DMS79 treated with DMSO at 0.1 percent for 48 hours (cell line): ENCODE measurements around the gene EMCN.
"Not testable (repeated sequence)": the region's sequence is repeated elsewhere in the genome, so short reads cannot be mapped to it uniquely, and the experiment has no call there.

Experiments
- DNase-seq: peaks from one replicate; lab custom pipeline; 2025; lab: John Stamatoyannopoulos, UW

The EMCN gene, protein sequence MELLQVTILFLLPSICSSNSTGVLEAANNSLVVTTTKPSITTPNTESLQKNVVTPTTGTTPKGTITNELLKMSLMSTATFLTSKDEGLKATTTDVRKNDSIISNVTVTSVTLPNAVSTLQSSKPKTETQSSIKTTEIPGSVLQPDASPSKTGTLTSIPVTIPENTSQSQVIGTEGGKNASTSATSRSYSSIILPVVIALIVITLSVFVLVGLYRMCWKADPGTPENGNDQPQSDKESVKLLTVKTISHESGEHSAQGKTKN

DNA sequence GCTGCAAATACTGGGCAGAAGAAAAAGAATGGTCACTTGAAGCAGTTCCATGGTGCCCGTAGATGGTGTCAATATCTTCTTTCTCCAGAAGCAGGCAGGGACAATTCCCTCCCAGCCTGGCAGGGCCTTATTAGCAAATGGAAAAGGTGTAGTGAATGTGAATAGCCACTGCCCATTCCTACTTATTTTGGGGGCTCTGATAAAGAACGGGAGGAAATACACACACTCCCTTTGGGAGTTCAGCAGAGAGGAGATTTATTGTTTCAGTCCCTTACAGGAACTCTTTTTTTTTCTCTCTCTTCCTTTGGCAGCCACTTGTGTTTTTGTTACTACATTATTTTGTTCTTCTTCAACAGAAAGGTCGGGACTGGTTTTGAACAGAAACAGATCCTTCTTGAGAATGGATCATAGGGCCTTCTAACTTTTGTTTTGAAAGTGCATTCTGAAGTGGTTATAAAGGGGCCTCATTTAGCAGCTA lies at the start of gene EMCN:
Gene EMCN (minus strand): TSS at position 159 of the 478 bp plus-strand sequence. CDS start 108 bp downstream, at position 51.
- no peak for DNase-seq

DNA sequence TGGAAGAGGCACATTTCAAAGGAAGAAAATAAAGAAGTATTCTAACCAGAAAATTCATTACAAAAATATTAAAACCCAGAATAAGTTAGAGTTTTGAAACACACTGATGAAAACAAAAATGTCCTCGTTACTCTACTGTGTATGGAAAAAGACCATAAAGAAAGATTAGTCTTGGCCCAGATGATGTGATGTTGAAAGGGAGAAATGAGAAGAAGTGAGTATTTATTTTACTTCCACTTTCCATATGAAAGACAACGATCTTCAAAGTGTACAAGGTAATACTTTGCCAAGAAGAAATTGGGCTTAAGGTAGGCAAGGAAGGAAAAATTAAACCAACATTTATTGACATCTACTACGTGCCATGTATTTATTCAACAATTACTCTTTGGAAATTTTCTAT lies 48.6 kb upstream of the EMCN start:
- no peak for DNase-seq

DNA sequence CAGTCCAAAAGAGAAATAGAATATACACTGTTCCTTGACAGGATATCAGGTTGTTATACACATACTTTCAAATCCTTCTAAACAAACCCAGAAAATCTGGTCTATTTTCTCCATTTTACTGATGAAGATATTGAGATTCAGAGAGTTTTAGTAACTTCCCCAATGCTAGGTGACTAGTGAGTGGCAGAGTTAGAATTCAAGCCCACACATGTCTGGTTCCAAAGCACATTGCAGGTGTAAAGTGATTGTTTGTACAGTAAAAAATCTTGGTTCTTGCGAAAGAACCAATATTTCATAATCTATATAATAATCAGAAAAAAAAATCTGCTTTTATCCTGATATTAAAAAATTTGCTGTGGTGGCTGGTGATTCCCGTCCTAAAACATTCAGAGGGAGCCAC lies 39.5 kb upstream of the EMCN start:
- no peak for DNase-seq

DNA sequence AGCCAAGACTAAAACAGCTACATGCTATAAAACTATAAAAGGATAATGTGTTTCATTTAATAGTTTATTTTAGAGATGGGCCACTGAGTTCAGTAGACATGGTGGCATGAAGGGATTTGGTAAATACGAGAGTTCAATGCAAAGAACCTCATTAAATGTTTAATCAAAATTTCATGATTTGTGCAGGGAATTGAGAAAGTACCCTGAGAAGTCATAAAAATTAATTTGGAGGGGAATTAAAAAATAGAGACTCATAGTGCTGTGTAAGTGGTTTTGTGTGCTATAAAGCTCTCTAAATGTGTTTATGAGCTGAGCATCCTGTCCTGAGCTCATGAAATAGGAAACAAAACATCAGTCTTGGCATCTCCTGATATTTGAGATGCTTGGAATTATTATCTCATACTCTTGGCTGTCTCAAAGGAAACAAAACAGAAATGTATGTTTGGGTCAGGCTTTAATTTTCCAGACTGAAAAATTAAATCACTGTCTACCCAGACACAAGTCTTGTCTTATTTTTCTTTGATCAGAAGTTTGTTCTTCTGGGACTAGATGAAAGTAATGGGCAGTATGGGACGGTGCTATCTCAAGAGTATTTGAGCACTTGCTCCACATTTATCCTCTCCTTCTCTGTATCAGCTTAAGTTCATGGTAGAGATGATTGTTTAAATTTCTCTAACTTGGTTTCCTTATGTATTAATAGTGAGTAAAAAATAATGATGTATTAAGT lies 38.0 kb upstream of the EMCN start:
- no peak for DNase-seq

DNA sequence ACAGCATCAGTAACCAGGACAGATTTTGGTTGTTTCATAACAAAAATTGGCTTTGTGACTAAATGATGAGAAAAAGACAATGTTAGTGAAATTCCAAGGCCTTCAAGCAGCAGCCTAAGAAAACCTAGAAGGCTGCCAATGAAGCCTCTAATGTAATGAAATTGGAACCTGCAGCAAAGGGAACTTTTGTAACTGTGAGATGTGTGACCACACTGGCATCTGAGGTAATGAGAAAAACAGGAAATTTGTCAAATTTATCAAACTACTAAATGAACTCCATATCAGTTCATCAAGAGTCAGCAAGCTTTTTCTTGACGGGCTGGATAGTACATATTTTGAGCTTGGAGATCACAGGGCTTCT lies 30.4 kb upstream of the EMCN start:
- DNase-seq = no peak

DNA sequence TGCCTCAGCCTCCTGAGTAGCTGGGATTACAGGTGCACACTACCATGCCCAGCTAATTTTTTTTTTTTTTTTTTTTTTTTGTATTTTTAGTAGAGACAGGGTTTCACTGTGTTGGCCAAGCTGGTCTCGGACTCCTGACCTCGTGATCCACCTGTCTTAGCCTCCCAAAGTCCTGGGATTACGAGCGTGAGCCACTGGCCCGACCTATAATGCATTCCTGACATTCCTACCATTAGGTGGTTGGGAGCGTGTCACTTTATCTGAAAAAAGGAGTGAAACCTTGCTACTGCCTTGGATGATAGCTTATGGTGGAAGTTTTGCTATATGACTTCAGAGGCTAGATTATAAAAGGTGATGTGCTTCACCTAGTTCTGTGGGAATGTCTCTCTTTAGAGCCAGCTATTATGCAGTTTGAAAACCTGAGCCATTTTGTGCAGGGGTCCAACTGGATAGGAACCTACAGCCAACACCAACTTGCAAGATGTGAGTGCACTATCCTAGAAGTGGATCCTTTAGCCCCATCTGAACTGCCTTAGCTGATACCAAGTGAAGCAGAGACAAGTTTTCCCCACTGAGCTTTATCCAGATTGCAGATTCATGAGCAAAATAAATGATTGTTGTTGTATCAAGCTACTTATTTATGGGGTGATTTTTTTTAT lies 29.8 kb upstream of the EMCN start:
- no peak for DNase-seq

DNA sequence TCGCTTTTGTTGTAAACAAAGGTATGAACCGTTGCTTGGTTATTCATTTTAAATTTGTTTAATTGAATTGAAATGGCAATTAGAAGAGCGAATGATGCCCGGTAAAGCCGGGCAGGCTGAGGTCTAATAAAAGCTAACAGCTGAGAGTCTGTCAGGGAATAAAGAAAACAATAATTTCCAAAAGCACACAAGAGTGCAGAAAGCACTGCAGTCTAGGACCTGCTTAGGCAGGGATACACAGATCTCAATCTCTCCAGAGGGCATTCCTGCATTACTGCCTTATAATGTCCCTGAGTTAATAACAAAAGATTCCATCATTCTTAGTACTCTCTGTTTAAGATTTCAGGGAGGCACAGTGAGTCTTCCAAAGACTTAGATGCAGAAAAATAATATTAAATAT lies 27.6 kb upstream of the EMCN start:
- no peak for DNase-seq

DNA sequence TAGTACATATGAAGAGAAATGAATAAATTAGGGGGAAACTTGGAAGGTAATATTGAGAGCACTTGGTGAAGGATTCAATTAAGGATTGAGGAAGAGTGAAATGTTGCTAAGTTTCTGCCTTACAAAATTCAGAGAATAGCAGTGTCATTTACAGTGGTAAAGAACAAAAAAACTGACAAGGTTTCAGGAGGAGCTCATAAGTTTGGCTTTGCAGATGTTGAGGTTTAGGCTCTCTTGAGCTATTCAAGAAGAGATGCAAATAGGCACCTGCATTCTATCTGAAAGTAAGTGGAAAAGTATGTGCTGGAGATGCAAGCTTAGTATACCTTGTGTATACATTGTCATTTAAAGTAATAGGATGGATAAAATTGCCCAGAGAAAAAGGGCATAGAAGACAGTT lies 22.3 kb upstream of the EMCN start:
- no peak for DNase-seq

DNA sequence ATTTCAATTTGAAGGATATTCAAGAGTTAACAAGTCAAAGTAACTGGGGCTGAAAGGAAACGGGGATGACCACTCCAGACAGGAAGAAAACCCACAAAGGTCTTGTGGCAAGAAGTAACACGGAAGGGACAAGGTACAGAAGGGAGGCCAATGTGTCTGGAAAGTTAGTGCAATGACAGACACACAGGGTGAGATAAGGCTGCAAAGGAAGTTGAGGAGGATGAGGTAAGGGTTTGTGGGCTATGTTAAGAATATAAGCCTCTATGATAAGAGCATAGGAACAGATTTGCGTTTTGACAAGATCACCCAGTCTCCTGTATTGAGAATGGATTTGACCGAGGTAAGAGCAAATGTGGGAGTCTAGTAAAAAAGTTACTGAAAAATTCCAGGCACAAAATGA lies 21.9 kb upstream of the EMCN start:
- no peak for DNase-seq

DNA sequence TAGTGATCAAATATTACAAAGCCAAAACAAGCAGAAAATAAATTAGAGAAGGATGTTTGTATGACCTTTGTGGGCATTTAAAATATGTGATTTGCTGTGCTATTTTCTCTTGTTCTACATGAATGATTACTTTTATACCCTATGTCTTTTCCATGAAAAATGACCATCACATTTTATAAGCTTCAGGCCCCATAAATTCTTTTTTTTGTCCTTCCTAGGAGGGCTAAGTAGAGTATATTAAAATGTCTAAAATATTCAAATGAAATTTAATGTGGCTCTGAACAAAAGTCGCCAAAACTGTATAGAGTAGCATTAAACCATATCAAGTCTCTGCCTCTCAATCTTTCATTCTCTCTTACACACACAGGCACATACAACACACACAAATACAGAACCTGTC lies 15.9 kb upstream of the EMCN start:
- DNase-seq = no peak

DNA sequence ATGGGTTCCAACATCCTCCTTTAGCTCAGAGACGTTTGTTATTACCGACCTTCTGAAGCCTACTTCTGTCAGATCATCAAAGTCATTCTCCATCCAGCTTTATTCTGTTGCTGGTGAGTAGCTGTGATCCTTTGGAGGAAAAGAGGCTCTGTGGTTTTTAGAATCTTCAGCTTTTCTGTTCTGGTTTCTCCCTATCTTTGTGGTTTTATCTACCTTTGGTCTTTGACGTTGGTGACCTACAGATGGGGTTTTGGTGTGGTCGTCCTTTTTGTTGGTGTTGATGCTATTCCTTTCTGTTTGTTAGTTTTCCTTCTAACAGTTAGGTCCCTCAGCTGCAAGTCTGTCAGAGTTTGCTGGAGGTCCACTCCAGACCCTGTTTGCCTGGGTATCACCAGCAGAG lies 12.3 kb upstream of the EMCN start:
- not testable (repeated sequence) for DNase-seq

DNA sequence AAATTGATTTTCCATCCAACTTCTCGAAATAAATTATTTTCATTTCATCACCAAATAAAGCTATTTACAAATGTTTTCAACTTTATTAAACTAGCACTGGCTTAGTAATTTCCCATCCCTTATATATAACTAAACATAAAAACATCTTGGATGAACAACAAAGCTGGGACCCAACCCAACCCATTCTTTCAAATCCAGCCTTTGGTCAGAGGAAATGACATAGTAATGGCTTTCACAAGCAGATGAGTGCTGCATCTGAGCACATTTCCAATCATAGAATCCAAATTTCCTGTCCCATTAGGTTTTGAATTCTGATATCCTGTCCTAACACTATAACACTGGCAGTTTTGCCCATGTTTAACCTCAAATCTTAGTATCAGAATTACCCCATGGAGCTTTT lies 7.9 kb upstream of the EMCN start:
- DNase-seq = no peak

DNA sequence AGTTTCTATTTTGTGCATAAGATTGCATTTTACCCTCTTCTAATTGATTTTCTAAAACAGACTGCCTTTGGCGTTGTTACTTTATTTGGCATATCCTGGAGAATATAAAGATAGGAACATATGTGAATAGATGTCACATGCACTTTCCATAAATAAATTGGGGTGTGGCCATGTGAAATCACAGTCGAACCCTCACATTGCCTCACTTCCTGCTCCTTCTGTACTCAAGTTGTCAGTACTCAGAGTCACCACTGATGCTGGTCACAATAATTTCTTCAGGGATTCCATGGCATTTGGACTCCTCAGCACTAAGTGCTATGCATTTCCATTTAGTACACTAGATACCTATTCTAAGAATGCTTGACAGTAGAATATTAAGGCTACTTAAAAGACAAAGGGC lies 1.4 kb upstream of the EMCN start:
- no peak for DNase-seq

DNA sequence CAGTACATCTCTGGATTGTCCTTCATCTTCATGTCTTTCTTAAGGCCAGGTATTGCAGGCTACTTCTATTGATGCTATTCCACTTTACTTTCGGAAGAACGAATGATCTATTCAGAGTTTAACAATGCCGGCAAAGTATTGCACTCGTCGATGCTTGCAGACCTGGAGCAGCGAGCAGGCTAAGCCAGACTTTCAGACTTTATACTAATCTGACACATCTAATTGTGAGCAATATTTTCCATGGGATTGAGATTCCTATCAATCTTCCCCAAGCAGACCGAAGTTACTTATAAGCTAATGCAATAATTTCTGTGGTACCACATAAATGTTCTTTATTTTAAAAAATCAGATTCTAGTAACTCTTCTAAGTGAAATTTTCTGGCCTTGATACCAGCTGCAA lies 1.6 kb downstream of the EMCN start:
- no peak for DNase-seq

DNA sequence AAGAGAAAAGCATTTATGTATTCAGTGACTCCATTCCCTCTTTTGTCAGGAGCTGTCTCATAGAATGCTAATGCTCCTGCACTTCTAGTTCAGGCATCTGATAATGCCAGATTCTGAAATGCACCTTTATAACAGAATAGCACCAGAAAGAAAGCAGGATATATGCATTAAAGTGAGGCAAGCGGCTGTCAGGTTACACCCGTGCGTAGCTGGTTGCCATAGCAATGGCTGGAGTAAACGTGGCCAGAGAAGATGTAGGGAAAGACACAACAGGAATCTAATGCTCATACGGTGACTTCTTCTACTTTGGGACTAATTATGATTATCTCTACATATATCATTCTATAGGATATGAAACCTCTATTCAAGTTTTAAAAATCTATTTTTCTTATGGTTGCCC lies 5.9 kb downstream of the EMCN start:
- no peak for DNase-seq

DNA sequence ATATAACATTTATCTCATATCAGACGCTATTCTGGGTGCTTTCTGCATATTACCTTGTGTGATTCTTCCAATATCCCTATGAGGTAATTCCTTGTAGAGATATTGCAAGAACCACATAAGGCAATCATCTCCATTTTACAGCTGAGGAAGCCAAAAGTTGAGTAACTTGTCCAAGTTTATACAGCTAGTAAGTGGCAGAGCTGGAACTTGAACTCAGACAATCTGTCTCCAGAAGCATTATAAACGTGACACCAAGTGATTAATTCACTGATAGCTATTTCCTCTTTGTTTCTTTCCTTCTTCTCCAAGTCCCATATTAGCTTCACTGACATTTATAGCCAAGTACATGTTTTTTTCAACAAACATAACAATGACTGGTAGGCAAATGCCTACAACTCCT lies 7.3 kb downstream of the EMCN start:
- DNase-seq = no peak

DNA sequence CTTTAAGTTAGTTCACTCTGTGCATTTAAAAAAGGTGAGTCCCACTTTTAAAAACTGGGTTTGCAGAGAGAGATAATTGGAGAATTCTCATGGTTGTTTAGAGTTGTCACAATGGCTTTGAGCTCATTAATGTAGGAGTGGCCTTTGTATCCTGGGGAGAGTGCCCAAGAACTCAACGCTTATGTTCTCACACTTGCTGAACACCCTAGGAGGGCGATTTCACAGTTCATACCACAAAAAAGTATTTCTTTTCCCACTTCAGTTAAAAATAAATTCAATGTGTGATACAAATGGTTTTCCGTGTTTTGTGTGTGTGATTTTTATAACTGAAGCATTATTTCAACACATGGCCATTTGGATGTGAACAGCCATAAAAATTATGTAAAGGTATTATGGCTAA lies 8.4 kb downstream of the EMCN start:
- DNase-seq = no peak

DNA sequence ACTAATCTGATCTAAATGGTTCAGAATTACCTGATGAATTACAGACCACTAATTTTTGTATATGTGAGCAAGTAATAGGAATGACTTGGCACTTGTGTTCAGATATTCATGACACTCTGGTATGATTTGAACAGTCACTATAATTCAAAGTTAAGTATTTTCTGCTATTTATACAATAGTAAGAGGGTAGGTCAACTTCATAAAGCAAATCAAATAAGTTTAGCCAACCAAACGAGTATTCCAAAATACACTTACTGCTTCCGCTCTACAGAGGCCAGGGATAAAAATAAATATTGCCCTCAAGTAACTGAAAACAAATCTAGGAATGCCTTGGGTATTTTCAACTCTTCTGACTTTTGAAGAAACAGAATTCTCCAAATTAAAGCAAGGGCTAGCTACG lies 9.1 kb downstream of the EMCN start:
- DNase-seq = no peak

DNA sequence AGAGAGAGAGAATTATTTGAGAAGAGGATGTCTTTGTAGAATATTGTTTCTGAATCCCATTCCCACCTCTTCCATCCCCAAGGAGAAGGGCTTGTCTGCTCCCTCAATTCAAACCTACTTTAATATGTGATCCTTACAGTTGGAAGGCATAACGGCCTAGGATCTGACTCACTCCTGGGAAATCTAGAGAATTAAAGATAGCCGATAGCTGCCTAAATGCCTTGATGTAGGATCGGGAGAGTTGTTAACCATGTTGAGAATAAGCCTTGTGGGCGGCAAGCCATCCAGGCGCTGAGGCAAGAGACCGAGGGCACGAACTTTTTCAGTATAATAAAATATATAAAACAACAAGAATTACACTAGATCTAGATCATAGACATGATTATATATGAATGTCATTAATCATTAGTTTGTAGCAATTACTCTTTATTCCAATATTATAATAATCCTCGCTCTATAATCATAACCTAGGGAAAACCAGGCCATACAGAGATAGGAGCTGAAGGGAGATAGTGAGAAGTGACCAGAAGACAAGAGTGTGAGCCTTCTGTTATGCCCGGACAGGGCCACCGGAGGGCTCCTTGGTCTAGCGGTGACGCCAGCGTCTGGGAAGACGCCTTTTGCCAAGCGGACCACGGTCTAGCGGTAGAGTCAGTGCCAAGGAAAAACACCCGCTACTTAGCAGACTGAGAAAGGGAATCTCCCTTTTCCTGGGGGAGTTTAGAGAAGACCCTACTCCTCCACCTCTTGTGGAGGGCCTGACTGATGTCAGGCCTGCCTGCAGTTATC lies 13.5 kb downstream of the EMCN start:
- no peak for DNase-seq

DNA sequence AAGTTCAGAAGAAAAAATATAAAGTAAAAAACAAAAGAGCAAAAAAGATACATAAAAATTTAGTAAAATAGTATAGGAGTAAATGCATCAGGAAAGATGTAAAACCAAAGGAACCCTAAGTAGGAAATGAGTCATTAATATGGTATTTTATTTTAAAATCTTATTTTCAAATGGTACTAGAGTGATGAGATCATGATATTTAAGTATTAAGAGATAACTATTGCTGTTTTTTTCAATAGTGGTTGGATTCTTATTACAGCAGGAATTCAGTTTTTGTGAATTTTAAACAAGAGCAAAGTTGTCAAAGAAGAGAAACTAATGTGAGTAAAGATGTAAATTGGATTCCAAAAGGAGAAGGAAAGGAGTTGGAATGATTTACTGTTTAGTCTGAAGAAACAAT lies 20.0 kb downstream of the EMCN start:
- no peak for DNase-seq

DNA sequence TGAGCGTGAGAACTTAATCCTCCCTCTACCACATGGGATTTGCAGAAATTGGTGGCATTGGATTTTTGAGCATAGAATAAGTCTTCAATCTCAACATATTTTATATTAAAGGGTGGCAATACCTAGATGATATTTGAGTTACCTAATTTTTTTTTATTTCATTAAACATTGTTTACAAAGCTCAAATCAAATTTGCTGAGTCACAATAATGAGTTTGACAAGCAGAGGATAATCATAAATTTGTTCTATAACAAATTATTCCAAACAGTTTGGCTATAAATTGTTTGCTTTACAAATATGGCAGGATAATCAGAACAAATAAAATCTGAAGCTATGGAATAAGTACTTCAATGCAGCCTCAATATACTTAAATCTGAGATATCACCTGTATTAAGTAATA lies 22.7 kb downstream of the EMCN start:
- DNase-seq = no peak

DNA sequence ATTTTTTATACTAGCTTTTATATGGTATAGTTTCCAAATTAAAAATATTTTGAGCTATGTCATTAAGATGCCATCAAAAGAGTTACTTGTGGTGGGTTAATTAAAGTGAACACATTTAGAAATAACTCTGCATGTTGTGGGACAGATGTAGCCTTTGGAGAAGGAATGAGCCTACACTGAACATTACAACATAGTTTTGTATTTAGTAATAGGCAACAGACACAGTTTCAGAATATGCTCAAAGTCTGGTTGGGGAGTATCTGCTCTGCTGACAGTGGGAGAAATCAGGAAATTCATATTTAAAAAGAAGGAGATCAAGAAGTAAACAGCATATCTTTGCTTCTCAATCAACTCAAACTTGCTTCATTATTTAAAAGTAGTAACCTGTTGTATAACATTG lies 23.7 kb downstream of the EMCN start:
- no peak for DNase-seq

DNA sequence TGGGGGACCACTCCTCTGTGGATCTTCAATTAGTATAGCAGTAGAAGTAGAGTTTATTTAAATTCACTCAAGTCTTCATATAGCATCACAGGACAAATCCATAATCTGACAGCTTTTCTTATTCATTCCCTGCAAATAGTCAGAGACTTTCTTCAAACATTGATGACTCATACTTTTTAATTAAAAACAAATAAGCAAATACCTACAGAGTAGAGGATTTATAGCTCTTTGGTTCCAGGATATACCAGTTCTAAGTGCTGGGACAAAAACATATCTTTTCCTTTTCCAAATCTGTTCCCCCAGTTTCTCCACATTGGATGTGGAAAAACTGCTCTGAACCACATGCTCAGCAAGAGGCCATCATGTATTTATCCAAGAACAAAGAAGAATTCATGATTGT lies 24.1 kb downstream of the EMCN start:
- DNase-seq = no peak
